Ascending aorta (tissue), 2 donors: Measurements from ENCODE around the gene ALX4. TPM values are rescaled to one million over a fixed set of nuclear protein-coding genes. Genes with fewer than 3 reads are reported as not detected.

Experiments used
- DNase-seq, 2 donors: peaks; one replicate each; pipeline ENCODE4 v3.0.0-alpha.2; 2019; ENCODE audit warnings: low spot score in 2 of 2
- H3K27ac ChIP-seq, 2 donors: fragments of 200-600 bp; sonication (generic); one replicate each; pipeline ENCODE4 v1.5.1; 2016 to 2017; ENCODE audit warnings: mild to moderate bottlenecking in 1 of 2
- H3K27me3 ChIP-seq: fragments of 200-600 bp; sonication (generic); one replicate; pipeline ENCODE4 v1.5.1; 2017
- H3K36me3 ChIP-seq, 2 donors: fragments of 200-600 bp; sonication (generic); one replicate each; pipeline ENCODE4 v1.5.1; 2016
- H3K4me1 ChIP-seq, 2 donors: fragments of 200-600 bp; sonication (generic); one replicate each; pipeline ENCODE4 v1.5.1; 2016 to 2017; ENCODE audit warnings: mild to moderate bottlenecking in 1 of 2
- H3K4me3 ChIP-seq, 2 donors: fragments of 200-600 bp; sonication (generic); one replicate each; pipeline ENCODE4 v1.5.1; 2016 to 2017; ENCODE audit warnings: mild to moderate bottlenecking in 1 of 2
- H3K9me3 ChIP-seq, 2 donors: fragments of 200-600 bp; sonication (generic); one replicate each; pipeline ENCODE4 v1.5.1; 2016
- intact Hi-C: fragments of 100-400 bp; cut with DNase I; formaldehyde crosslinking; loops from one replicate; pipeline ENCODE4 v1.15.1; 2023
- total RNA-seq: library from RNA; depleted of rRNA; stranded (reverse); fragments of >200 nt; gene quantifications from one replicate; pipeline ENCODE4 v1.1.0, GENCODE V29; 2016
- TF ChIP-seq, protein P1 (sequence below), 3 experiments: fragments of 200-600 bp in 2 of 3; fragments of 450-650 bp in 1 of 3; sonication (generic) in 2 of 3; IDR thresholded peaks; one replicate each; pipeline ENCODE4 v1.5.1; 2016 to 2019; ENCODE audit warnings: antibody characterized with exemption in 3 of 3, mild to moderate bottlenecking in 1 of 3, moderate library complexity in 1 of 3

The ALX4 gene
- total RNA-seq, 1 donor from 2014 or later = not detected

DNA sequence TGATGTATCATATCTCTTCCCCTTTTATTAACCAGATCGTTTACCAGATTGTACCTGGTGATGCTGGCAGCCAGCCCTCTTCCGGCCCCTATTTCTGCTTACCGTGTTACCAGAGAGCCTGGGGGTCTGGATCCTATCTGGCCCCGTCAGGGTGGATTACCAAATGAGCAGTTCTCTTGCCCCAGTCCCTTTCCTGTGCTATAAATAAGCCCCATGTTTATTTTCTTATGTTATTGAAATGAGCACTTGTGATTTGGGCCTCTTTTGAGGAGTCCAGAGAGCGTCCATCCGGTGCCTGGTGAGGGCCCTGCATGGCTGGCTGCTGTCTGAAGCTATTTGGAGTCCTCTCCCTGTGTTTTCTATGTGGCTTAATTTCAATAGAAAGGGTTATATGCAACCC lies 59.5 kb downstream of the ALX4 start:
- no peaks in the 10 kb centered on the region for H3K4me1 ChIP-seq
- no peak for DNase-seq
- no peak overlapping the region for H3K27ac ChIP-seq
- H3K4me3 ChIP-seq = no peak overlapping the region
- peaks cover 7 to 18% of the 10 kb centered on the region in 2 donors for H3K9me3 ChIP-seq
- intact Hi-C loops = no loop called here
- H3K27me3 ChIP-seq = no peaks in the 10 kb centered on the region
- H3K36me3 ChIP-seq = peaks cover 0 to 6% of the 10 kb centered on the region in 2 donors
- TF ChIP-seq, protein P1, sequence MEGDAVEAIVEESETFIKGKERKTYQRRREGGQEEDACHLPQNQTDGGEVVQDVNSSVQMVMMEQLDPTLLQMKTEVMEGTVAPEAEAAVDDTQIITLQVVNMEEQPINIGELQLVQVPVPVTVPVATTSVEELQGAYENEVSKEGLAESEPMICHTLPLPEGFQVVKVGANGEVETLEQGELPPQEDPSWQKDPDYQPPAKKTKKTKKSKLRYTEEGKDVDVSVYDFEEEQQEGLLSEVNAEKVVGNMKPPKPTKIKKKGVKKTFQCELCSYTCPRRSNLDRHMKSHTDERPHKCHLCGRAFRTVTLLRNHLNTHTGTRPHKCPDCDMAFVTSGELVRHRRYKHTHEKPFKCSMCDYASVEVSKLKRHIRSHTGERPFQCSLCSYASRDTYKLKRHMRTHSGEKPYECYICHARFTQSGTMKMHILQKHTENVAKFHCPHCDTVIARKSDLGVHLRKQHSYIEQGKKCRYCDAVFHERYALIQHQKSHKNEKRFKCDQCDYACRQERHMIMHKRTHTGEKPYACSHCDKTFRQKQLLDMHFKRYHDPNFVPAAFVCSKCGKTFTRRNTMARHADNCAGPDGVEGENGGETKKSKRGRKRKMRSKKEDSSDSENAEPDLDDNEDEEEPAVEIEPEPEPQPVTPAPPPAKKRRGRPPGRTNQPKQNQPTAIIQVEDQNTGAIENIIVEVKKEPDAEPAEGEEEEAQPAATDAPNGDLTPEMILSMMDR (IDR thresholded peaks at IDR 0.05) = no peak

GRCh38 chr11:44248109-44248508 lies 61.8 kb downstream of the ALX4 start:
- no peak for DNase-seq
- no peak overlapping the region for H3K27ac ChIP-seq
- H3K9me3 ChIP-seq = peaks cover 7 to 14% of the 10 kb centered on the region in 2 donors
- intact Hi-C loops = no loop called here
- H3K27me3 ChIP-seq = no peaks in the 10 kb centered on the region
- H3K4me3 ChIP-seq = no peak overlapping the region
- TF ChIP-seq, protein P1 (IDR thresholded peaks at IDR 0.05) = no peak
- H3K36me3 ChIP-seq = peaks cover 0 to 10% of the 10 kb centered on the region in 2 donors
- peaks cover 0 to 2% of the 10 kb centered on the region in 2 donors for H3K4me1 ChIP-seq

GRCh38 chr11:44247508-44247907 lies 62.4 kb downstream of the ALX4 start:
- Histone ChIP-seq H3K27me3 (no peaks in the 10 kb centered on the region), H3K4me1 (peaks cover 0 to 2% of the 10 kb centered on the region in 2 donors), H3K9me3 (peaks cover 2 to 8% of the 10 kb centered on the region in 2 donors), H3K36me3 (peaks cover 0 to 10% of the 10 kb centered on the region in 2 donors), H3K27ac (no peak overlapping the region), H3K4me3 (no peak overlapping the region)
- DNase-seq = no peak
- TF ChIP-seq, protein P1 (IDR thresholded peaks at IDR 0.05) = no peak
- intact Hi-C loops = no loop called here

- TF ChIP-seq, protein P1 (IDR thresholded peaks at IDR 0.05) = no peak
- intact Hi-C loops = no loop called here
- Histone ChIP-seq H3K9me3 (peaks cover 0 to under 1% of the 10 kb centered on the region in 2 donors), H3K4me3 (no peak overlapping the region), H3K36me3 (peaks cover 0 to 10% of the 10 kb centered on the region in 2 donors), H3K27me3 (no peaks in the 10 kb centered on the region), H3K27ac (no peak overlapping the region), H3K4me1 (peaks cover 0 to 2% of the 10 kb centered on the region in 2 donors)
- DNase-seq = no peak
These were observed 63.2 kb downstream of the ALX4 start for GRCh38 chr11:44246726-44247125.

DNA sequence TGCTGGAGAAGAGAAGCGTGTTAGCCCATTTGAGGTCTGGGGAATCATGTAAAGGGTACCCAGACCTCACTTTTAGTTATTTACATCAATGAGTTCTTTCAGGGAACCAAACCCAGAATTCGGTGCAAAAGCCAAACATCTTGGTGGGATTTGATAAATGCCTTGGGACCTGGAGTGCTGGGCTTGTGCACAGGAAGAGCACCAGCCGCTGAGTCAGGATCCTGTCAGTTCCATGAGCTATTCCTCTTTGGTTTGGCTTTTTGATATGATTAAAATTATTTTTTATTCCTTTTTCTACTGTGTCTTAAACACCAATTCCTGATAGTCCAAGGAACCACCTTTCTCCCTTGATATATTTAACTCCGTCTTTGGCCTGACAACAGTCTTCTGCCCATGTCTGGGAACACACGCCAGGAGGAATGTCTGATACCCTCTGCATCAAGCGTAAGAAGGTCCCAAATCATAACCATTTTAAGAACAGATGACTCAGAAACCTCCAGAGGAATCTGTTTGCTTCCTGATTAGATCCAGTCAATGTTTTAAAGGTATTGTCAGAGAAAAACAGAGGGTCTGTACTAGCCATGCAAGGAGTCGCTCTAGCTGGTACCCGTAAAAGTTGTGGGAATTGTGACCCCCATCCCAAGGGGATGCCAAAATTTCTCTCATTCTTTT lies 65.2 kb downstream of the ALX4 start:
- Histone ChIP-seq H3K9me3 (no peaks in the 10 kb centered on the region), H3K4me3 (no peak overlapping the region), H3K27me3 (no peaks in the 10 kb centered on the region), H3K27ac (no peak overlapping the region), H3K36me3 (peaks cover 0 to 10% of the 10 kb centered on the region in 2 donors), H3K4me1 (peaks cover 0 to 2% of the 10 kb centered on the region in 2 donors)
- intact Hi-C loops = no loop called here
- TF ChIP-seq, protein P1 (IDR thresholded peaks at IDR 0.05) = no peak
- no peak for DNase-seq
